ENCODE results near the gene FJX1.

The FJX1 gene

GRCh38 chr11:35617687-35618496, at the start of gene FJX1:
FJX1 (plus strand) TSS chr11:35618460; CDS start chr11:35618637, 177 bp downstream.
- Histone ChIP-seq H3K9ac (ENCODE audit: low read length) (peak within 1 kb of the TSS; percentile 79), H3K27me3 (ENCODE audit: control insufficient read depth, insufficient read depth, low read length) (peaks cover 38% of the 10 kb centered on the region), H3K36me3 (ENCODE audit: control insufficient read depth, insufficient read depth, low read length) (no peaks in the 10 kb centered on the region), H3K9me3 (ENCODE audit: control insufficient read depth, insufficient read depth, low read depth, low read length) (no peaks in the 10 kb centered on the region), H3K4me1 (ENCODE audit: control insufficient read depth, insufficient read depth, low read length) (peaks cover 18% of the 10 kb centered on the region), H3K4me3 (ENCODE audit: low read depth, low read length) (peak within 1 kb of the TSS; percentile 69), H3K27ac (ENCODE audit: low read depth, low read length) (no peak within 1 kb of the TSS)

GRCh38 chr11:35571696-35572095, 46.6 kb upstream of the FJX1 start:
- no peak overlapping the region for H3K4me3 ChIP-seq (ENCODE audit: low read depth, low read length)
- peaks cover 13% of the 10 kb centered on the region for H3K9me3 ChIP-seq (ENCODE audit: control insufficient read depth, insufficient read depth, low read depth, low read length)
- H3K36me3 ChIP-seq (ENCODE audit: control insufficient read depth, insufficient read depth, low read length): no peaks in the 10 kb centered on the region
- H3K4me1 ChIP-seq (ENCODE audit: control insufficient read depth, insufficient read depth, low read length): no peaks in the 10 kb centered on the region; the same call in 1 of the 2 replicates
- no peaks in the 10 kb centered on the region for H3K27me3 ChIP-seq (ENCODE audit: control insufficient read depth, insufficient read depth, low read length)
- H3K27ac ChIP-seq (ENCODE audit: low read depth, low read length): no peak overlapping the region
- no peak overlapping the region for H3K9ac ChIP-seq (ENCODE audit: low read length)

- Histone ChIP-seq H3K27ac (ENCODE audit: low read depth, low read length) (no peak overlapping the region), H3K9ac (ENCODE audit: low read length) (no peak overlapping the region), H3K9me3 (ENCODE audit: control insufficient read depth, insufficient read depth, low read depth, low read length) (peaks cover 3% of the 10 kb centered on the region; the same call in 1 of the 2 replicates), H3K4me3 (ENCODE audit: low read depth, low read length) (no peak overlapping the region), H3K4me1 (ENCODE audit: control insufficient read depth, insufficient read depth, low read length) (no peaks in the 10 kb centered on the region), H3K27me3 (ENCODE audit: control insufficient read depth, insufficient read depth, low read length) (no peaks in the 10 kb centered on the region), H3K36me3 (ENCODE audit: control insufficient read depth, insufficient read depth, low read length) (no peaks in the 10 kb centered on the region)
Measured at GRCh38 chr11:35579557-35580396, 38.5 kb upstream of the FJX1 start.

- Histone ChIP-seq H3K9ac (ENCODE audit: low read length) (no peak overlapping the region), H3K36me3 (ENCODE audit: control insufficient read depth, insufficient read depth, low read length) (no peaks in the 10 kb centered on the region), H3K27ac (ENCODE audit: low read depth, low read length) (no peak overlapping the region), H3K9me3 (ENCODE audit: control insufficient read depth, insufficient read depth, low read depth, low read length) (no peaks in the 10 kb centered on the region), H3K27me3 (ENCODE audit: control insufficient read depth, insufficient read depth, low read length) (no peaks in the 10 kb centered on the region), H3K4me3 (ENCODE audit: low read depth, low read length) (no peak overlapping the region), H3K4me1 (ENCODE audit: control insufficient read depth, insufficient read depth, low read length) (no peaks in the 10 kb centered on the region)
Measured at GRCh38 chr11:35580397-35580781, 37.9 kb upstream of the FJX1 start.

GRCh38 chr11:35582033-35582432, 36.2 kb upstream of the FJX1 start:
- Histone ChIP-seq H3K27me3 (ENCODE audit: control insufficient read depth, insufficient read depth, low read length) (no peaks in the 10 kb centered on the region), H3K27ac (ENCODE audit: low read depth, low read length) (no peak overlapping the region), H3K9me3 (ENCODE audit: control insufficient read depth, insufficient read depth, low read depth, low read length) (no peaks in the 10 kb centered on the region), H3K4me3 (ENCODE audit: low read depth, low read length) (no peak overlapping the region), H3K36me3 (ENCODE audit: control insufficient read depth, insufficient read depth, low read length) (no peaks in the 10 kb centered on the region), H3K4me1 (ENCODE audit: control insufficient read depth, insufficient read depth, low read length) (no peaks in the 10 kb centered on the region), H3K9ac (ENCODE audit: low read length) (no peak overlapping the region)

- Histone ChIP-seq H3K9me3 (ENCODE audit: control insufficient read depth, insufficient read depth, low read depth, low read length) (no peaks in the 10 kb centered on the region), H3K4me1 (ENCODE audit: control insufficient read depth, insufficient read depth, low read length) (no peaks in the 10 kb centered on the region), H3K27me3 (ENCODE audit: control insufficient read depth, insufficient read depth, low read length) (no peaks in the 10 kb centered on the region), H3K4me3 (ENCODE audit: low read depth, low read length) (no peak overlapping the region), H3K27ac (ENCODE audit: low read depth, low read length) (no peak overlapping the region), H3K36me3 (ENCODE audit: control insufficient read depth, insufficient read depth, low read length) (no peaks in the 10 kb centered on the region), H3K9ac (ENCODE audit: low read length) (no peak overlapping the region)
Measured at GRCh38 chr11:35583126-35583525, 35.1 kb upstream of the FJX1 start.

GRCh38 chr11:35583843-35584242, 34.4 kb upstream of the FJX1 start:
- Histone ChIP-seq H3K27ac (ENCODE audit: low read depth, low read length) (no peak overlapping the region), H3K4me3 (ENCODE audit: low read depth, low read length) (no peak overlapping the region), H3K4me1 (ENCODE audit: control insufficient read depth, insufficient read depth, low read length) (no peaks in the 10 kb centered on the region), H3K9ac (ENCODE audit: low read length) (no peak overlapping the region), H3K9me3 (ENCODE audit: control insufficient read depth, insufficient read depth, low read depth, low read length) (no peaks in the 10 kb centered on the region), H3K27me3 (ENCODE audit: control insufficient read depth, insufficient read depth, low read length) (no peaks in the 10 kb centered on the region), H3K36me3 (ENCODE audit: control insufficient read depth, insufficient read depth, low read length) (no peaks in the 10 kb centered on the region)

- Histone ChIP-seq H3K9ac (ENCODE audit: low read length) (no peak overlapping the region), H3K27ac (ENCODE audit: low read depth, low read length) (no peak overlapping the region), H3K36me3 (ENCODE audit: control insufficient read depth, insufficient read depth, low read length) (no peaks in the 10 kb centered on the region), H3K4me1 (ENCODE audit: control insufficient read depth, insufficient read depth, low read length) (no peaks in the 10 kb centered on the region), H3K4me3 (ENCODE audit: low read depth, low read length) (no peak overlapping the region), H3K27me3 (ENCODE audit: control insufficient read depth, insufficient read depth, low read length) (no peaks in the 10 kb centered on the region), H3K9me3 (ENCODE audit: control insufficient read depth, insufficient read depth, low read depth, low read length) (no peaks in the 10 kb centered on the region)
Measured at GRCh38 chr11:35584321-35584720, 33.9 kb upstream of the FJX1 start.

GRCh38 chr11:35585416-35585815, 32.8 kb upstream of the FJX1 start:
- Histone ChIP-seq H3K4me1 (ENCODE audit: control insufficient read depth, insufficient read depth, low read length) (no peaks in the 10 kb centered on the region), H3K27ac (ENCODE audit: low read depth, low read length) (no peak overlapping the region), H3K36me3 (ENCODE audit: control insufficient read depth, insufficient read depth, low read length) (no peaks in the 10 kb centered on the region), H3K9me3 (ENCODE audit: control insufficient read depth, insufficient read depth, low read depth, low read length) (no peaks in the 10 kb centered on the region), H3K4me3 (ENCODE audit: low read depth, low read length) (no peak overlapping the region), H3K9ac (ENCODE audit: low read length) (no peak overlapping the region), H3K27me3 (ENCODE audit: control insufficient read depth, insufficient read depth, low read length) (peaks cover 3% of the 10 kb centered on the region; the same call in 1 of the 2 replicates)

GRCh38 chr11:35586222-35586621, 32.0 kb upstream of the FJX1 start:
- no peaks in the 10 kb centered on the region for H3K9me3 ChIP-seq (ENCODE audit: control insufficient read depth, insufficient read depth, low read depth, low read length)
- H3K4me1 ChIP-seq (ENCODE audit: control insufficient read depth, insufficient read depth, low read length): no peaks in the 10 kb centered on the region
- H3K27ac ChIP-seq (ENCODE audit: low read depth, low read length): no peak overlapping the region
- H3K27me3 ChIP-seq (ENCODE audit: control insufficient read depth, insufficient read depth, low read length): peaks cover 3% of the 10 kb centered on the region; the same call in 1 of the 2 replicates
- no peaks in the 10 kb centered on the region for H3K36me3 ChIP-seq (ENCODE audit: control insufficient read depth, insufficient read depth, low read length)
- H3K9ac ChIP-seq (ENCODE audit: low read length): no peak overlapping the region
- H3K4me3 ChIP-seq (ENCODE audit: low read depth, low read length): no peak overlapping the region

GRCh38 chr11:35587972-35588371, 30.3 kb upstream of the FJX1 start:
- H3K36me3 ChIP-seq (ENCODE audit: control insufficient read depth, insufficient read depth, low read length): no peaks in the 10 kb centered on the region
- no peak overlapping the region for H3K4me3 ChIP-seq (ENCODE audit: low read depth, low read length)
- no peaks in the 10 kb centered on the region for H3K9me3 ChIP-seq (ENCODE audit: control insufficient read depth, insufficient read depth, low read depth, low read length)
- H3K9ac ChIP-seq (ENCODE audit: low read length): peak overlapping the region; percentile 6
- H3K27me3 ChIP-seq (ENCODE audit: control insufficient read depth, insufficient read depth, low read length): peaks cover 3% of the 10 kb centered on the region; the same call in 1 of the 2 replicates
- H3K4me1 ChIP-seq (ENCODE audit: control insufficient read depth, insufficient read depth, low read length): no peaks in the 10 kb centered on the region
- H3K27ac ChIP-seq (ENCODE audit: low read depth, low read length): no peak overlapping the region

Measured in HUES6 (cell line).